ENCODE results near the gene CTRL.

The CTRL gene

DNA sequence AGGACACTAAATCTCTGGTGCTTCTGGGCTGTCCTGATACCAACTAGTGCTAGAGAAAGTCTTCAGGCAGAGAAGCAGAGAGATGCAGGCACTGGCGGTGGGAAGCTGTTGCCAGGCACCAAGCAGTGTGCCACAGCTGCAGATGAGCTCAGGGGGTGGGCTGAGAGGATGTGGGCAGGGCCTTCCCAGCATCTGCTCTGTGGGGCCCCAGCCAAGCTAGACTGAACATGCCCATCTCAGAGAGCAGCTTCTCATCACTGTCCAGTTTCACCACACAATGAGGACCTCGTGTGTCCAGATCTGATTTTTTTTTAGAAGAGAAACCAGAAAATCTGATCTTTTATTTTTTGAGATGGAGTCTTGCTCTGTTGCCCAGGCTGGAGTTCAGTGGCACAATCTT lies 21.5 kb downstream of the CTRL start:
- peak; percentile 86 for DNase-seq (ENCODE audit: low read depth)
- TF ChIP-seq, protein P1, sequence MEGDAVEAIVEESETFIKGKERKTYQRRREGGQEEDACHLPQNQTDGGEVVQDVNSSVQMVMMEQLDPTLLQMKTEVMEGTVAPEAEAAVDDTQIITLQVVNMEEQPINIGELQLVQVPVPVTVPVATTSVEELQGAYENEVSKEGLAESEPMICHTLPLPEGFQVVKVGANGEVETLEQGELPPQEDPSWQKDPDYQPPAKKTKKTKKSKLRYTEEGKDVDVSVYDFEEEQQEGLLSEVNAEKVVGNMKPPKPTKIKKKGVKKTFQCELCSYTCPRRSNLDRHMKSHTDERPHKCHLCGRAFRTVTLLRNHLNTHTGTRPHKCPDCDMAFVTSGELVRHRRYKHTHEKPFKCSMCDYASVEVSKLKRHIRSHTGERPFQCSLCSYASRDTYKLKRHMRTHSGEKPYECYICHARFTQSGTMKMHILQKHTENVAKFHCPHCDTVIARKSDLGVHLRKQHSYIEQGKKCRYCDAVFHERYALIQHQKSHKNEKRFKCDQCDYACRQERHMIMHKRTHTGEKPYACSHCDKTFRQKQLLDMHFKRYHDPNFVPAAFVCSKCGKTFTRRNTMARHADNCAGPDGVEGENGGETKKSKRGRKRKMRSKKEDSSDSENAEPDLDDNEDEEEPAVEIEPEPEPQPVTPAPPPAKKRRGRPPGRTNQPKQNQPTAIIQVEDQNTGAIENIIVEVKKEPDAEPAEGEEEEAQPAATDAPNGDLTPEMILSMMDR (conservative IDR thresholded peaks at IDR 0.05; ENCODE audit: low read depth, low read length): no peak
- no peak overlapping the region for H3K4me3 ChIP-seq (ENCODE audit: low read depth, low read length)

DNA sequence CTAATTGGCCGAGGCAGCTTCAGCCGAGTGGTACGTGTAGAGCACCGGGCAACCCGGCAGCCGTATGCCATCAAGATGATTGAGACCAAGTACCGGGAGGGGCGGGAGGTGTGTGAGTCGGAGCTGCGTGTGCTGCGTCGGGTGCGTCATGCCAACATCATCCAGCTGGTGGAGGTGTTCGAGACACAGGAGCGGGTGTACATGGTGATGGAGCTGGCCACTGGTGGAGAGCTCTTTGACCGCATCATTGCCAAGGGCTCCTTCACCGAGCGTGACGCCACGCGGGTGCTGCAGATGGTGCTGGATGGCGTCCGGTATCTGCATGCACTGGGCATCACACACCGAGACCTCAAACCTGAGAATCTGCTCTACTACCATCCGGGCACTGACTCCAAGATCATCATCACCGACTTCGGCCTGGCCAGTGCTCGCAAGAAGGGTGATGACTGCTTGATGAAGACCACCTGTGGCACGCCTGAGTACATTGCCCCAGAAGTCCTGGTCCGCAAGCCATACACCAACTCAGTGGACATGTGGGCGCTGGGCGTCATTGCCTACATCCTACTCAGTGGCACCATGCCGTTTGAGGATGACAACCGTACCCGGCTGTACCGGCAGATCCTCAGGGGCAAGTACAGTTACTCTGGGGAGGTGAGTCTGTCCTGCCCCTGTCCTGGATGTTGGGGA lies 22.5 kb downstream of the CTRL start:
- TF ChIP-seq, protein P1 (conservative IDR thresholded peaks at IDR 0.05; ENCODE audit: low read depth, low read length): no peak
- H3K4me3 ChIP-seq (ENCODE audit: low read depth, low read length): no peak overlapping the region
- no peak for DNase-seq (ENCODE audit: low read depth)

DNA sequence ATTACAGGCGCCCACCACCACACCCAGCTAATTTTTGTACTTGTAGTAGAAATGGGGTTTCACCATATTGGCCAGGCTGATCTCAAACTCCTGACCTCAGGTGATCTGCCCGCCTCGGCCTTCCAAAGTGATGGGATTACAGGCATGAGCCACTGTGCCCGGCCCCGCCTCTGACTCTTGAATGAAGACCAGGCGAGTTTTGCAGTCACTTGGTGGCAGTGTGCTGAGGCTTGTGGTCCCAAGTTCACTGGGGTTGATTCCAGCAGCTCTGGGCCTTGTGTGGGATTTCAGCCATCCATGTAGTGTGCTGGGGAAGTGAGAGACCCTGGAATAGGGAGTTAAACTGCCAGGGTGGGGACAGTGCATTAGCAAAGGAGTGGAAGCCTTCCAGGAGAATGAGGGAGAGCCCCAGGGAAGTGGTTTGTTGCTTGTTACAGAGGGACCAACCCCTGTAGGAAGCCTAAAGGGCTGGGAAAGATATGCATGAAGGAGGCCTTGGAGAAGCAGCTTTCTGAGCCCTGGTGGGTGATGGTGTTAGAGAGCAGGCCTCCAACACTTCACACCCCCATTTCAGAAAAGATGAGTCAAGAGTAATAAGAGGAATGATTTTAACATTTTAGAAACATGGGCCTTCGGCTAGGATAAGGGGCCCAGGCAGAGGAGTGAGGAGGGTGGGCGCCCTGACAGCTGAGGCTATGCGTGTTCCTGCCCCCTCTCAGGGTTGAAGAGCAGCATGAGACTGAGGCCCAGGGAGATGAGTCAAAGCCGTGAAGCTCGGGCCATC lies 24.1 kb downstream of the CTRL start:
- no peak overlapping the region for H3K4me3 ChIP-seq (ENCODE audit: low read depth, low read length)
- no peak for DNase-seq (ENCODE audit: low read depth)
- TF ChIP-seq, protein P1 (conservative IDR thresholded peaks at IDR 0.05; ENCODE audit: low read depth, low read length): no peak

DNA sequence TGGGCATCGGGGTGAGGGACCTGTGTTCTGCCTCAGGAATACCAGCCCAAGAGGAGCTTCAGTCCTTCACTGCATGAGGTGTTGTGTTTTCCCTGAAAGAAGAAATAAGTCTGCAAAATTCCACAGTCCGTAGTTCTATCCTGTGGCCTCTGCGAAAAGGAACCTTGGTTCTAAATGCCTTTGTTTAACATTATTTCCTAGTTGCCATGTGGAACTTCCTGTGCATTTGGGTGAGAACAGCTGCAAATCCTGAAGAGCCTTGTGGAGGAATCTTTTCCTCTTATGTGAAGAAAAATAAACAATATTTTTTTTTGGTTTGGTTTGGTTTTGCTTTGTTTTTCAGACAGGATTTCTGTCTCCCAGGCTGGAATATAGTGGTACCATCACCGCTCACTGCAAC lies 28.8 kb downstream of the CTRL start:
- no peak overlapping the region for H3K4me3 ChIP-seq (ENCODE audit: low read depth, low read length)
- DNase-seq (ENCODE audit: low read depth): no peak
- TF ChIP-seq, protein P1 (conservative IDR thresholded peaks at IDR 0.05; ENCODE audit: low read depth, low read length): no peak

DNA sequence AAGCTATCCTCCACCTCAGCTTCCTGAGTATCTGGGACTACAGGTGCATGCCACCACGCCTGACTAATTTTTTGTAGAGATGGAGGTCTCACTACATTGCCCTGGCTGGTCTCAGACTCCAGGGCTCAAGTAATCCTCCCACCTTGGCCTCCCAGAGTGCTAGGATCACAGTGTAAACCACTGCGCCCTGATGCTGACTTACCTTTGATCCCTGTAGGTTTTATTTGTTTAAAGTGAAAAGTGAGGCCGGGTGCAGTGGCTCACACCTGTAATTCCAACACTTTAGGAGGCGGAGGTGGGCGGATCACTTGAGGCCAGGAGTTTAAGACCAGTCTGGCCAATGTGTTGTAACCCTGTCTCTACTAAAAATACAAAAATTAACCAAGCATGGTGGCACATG lies 29.9 kb downstream of the CTRL start:
- TF ChIP-seq, protein P1 (conservative IDR thresholded peaks at IDR 0.05; ENCODE audit: low read depth, low read length): no peak
- H3K4me3 ChIP-seq (ENCODE audit: low read depth, low read length): no peak overlapping the region
- DNase-seq (ENCODE audit: low read depth): no peak

DNA sequence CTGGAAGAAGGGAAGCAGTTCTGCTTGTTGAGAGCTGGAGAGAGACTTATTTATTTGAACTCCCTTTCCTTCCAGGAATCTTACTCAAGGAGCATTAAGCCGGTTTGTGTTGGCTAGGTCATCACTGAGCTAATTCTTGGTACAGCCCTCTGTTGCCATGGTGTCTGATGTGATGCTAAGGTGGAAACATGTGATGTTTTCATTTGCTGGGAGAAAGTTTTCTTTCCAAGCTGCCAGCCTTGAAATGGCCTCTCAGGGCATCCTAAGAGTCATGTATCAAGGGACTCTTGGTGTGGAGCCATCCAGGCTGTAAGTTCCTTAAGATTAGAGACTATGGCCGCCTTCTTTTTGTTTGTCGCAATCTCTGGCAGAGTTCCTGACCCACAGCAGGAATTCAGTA lies 34.4 kb downstream of the CTRL start:
- DNase-seq (ENCODE audit: low read depth): peak; percentile 82
- H3K4me3 ChIP-seq (ENCODE audit: low read depth, low read length): no peak overlapping the region
- TF ChIP-seq, protein P1 (conservative IDR thresholded peaks at IDR 0.05; ENCODE audit: low read depth, low read length): no peak
